ELR (cell line): ENCODE data around the gene PTPRK.
A peak's percentile ranks its signal among the peaks of the same experiment; 100 is the strongest.

Source experiments
- DNase-seq: peaks from one replicate; pipeline ENCODE4 v3.0.0-alpha.2; 2015; ENCODE audit warnings: low read depth

Gene PTPRK

GRCh38 chr6:128389820-128390534, 130.4 kb downstream of the PTPRK start:
- no peak for DNase-seq

DNA sequence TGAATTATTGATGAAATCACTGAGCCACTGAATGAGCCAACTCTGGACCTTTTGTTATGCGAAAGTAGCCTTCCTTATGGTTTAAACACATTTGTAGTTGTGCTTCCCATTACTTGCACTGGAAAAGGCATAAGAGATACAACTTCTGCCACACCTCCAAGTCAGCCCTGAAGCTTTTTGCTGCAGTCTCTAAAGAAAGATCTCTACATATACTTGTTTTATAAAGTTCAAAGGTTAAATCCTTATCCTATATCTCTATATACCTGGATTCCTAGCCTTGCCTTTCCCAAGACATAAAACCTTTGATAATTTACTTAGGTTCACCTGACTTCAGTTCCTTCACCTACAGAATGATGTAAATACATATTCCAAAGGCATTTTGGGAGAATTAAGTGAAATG, 132.0 kb downstream of the PTPRK start:
- no peak for DNase-seq

DNA sequence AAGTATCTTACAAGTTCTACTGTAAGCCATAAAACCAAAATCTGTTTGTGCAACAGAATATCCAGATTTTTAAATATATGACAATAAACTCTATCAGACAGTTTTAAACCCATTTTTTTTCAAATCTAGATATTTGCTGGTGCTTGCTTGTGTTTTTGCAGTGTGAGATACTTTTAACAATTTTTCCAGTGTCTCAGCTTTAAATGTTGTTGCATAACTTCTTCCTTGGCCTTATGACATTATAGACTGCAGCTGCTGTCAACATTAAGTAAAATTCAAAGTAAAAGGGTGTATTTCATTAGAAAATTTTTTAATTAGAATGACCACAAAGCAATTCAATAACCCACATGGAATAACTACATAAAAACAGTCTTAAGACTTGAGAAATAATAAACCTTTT, 139.5 kb downstream of the PTPRK start:
- DNase-seq: no peak

GRCh38 chr6:128379577-128379976, 140.8 kb downstream of the PTPRK start:
- no peak for DNase-seq

DNA sequence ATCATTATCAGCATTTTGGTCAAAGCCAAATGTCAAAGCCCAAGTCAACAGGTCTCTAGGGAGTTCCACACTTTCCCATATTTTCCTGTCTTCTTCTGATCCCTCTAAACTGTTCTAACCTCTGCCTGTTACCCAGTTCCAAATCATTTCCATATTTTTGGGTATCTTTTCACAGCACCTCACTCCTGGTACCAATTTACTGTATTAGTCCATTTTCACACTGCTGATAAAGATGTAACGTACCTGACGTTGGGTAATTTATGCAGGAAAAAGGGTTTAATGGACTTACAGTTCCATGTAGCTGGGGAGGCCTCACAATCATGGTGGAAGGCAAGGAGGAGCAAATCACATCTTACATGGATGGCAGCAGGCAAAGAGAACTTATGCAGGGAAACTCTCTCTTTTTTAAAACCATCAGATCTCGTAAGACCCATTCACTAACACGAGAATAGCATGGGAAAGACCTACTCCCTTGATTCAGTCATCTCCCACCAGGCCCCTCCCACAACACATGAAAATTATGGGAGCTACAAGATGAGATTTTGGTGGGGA, 143.4 kb downstream of the PTPRK start:
- DNase-seq: no peak

DNA sequence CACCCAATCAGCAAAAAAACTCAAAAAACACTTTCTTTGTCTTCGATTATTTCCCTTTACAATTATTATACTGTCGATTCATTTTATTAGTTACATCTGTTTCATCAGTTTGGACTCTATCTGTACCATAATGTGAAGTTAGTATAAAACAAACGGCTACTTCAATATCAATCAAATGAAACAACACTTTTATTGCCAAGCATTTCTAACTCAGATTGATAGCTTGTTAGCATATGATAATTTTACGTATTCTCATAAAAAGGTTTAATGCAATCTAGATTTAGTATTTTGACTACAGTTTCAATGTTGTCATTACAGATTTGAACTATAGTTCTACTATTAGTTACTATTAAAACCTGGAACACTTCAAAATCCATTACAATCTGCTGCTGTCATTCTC, 149.3 kb downstream of the PTPRK start:
- DNase-seq: no peak

- DNase-seq: peak; percentile 66
Observed at GRCh38 chr6:128370072-128370471, 150.3 kb downstream of the PTPRK start.

DNA sequence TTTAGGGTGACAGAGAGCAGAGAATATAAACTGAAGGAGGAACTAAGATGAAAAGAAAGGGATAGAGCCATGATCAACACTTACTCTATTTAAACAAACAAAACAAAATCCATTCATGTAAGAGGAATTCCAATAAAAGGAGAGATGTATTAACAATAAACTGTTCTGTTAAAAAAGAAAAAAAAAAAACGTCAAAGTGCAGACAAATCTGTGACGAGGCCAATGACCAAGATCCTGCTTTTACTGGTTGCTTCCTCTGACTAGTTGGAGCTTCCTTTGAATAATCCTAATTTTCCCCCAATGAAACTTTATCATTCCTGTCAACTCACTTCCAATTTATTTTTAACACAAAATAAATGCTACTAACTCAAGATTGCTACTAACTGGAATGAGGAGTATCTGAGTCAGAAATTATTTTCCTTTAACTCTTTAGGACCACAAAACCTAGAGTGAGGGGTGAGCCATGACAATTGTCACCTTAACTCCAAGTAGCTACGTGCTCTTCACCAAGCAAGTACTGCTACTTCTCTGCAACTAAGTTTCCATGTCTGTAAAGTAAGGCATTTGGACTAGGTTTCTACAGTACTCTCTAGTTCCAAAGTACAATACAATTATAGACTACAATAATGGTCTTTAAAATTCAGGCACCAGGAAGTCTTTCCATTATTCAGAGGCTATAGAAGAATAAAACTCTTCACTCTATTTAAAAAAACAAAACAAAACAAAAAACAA, 152.0 kb downstream of the PTPRK start:
- DNase-seq: peak; percentile 56

- no peak for DNase-seq
Observed at GRCh38 chr6:128367437-128367836, 153.0 kb downstream of the PTPRK start.

- no peak for DNase-seq
Observed at GRCh38 chr6:128365520-128366160, 154.8 kb downstream of the PTPRK start.

DNA sequence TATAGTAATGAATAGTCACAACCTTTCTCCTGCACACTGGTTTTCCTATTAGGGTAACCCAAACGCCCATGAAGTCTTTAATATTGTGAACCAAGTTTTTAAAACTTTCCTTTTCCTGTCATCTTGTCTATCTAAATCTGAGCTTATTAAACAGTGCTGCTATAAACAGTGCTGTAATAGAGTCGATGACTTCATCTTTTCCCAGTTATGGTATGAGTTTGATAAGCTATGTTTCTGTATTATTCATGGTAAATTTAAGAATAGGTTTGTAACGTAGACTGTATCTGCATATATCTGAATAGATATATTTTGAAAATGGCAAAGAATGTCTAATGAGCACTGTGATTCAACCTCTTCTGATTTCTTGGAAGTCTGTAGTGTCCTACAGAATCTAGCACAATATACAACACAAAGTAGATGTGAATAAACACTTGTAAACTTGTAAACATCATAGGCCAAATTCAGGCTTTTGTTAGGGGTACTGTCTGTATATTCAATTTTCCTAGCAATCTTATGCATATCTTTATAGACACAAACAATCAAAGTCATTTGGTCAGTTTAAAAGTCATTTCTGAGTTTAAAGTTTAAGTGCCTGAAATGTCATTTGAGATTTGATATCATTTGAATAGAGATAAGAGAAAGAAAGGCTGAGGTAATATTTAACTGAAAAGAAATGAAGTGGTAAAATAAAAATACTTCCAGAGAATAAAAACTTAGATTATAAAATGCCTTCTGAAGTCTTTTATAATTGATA, 155.5 kb downstream of the PTPRK start:
- no peak for DNase-seq

DNA sequence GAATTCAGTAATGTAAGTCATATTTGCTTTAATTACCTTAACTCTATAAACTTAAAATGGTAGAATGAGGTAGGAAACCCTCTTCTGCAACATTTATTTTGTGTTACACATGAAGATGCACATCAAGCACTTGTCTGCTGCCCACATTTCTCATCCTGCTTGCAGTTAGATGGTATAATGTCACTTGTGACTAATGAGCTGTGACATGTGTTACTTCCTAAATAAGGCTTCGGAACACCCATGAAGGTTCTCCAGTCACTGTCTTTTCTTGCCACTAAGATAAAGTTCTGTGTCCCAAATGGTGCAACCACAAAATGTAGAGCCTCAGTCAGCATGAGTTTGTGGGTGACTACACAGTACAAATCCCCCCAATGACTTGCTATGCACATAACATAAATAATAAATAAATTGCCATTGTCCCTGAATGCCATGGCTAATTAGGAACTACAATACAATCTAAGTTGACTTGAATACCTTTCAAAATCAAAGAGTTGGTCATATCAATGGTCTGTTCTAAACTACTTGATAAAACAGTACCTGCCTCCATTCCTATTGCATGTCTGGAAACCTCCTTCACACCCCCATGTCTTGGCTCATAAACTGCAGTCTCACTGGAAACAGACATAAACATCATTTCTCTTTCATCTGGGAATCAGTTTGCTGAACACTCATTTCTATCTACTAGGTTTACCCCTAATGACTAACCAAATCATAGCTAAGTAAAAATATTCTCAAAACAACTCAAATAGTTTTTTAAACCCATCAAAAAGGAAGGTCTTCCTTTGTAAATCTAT, 157.2 kb downstream of the PTPRK start:
- no peak for DNase-seq

- no peak for DNase-seq
Observed at GRCh38 chr6:128361378-128361777, 159.0 kb downstream of the PTPRK start.

DNA sequence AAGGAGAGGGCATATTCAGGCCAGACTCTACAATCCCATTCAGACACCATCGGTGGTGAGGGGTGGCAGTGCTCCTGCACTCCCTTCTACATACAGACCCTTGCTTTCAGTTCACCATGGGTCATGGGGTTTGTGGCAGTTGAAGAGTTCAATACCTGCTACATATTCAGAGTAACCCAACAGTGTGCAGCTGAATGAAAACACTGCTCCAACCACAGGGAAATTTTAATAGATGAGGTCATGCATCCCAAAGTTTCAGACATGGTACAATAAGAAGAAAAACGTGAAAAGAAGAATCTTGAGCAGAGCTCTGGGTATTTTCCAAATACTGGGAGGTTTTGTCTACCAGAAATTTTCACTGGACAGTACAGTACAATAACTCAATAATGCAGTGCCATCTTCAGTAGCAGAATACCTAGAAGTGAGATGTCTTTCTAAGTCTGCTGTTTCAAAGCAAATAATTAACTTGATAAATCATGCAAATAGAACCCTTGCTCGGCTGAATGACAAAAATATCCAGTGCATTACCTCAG, 162.1 kb downstream of the PTPRK start:
- DNase-seq: no peak

GRCh38 chr6:128357392-128358130, 162.8 kb downstream of the PTPRK start:
- DNase-seq: no peak

- no peak for DNase-seq
Observed at GRCh38 chr6:128352366-128352765, 168.0 kb downstream of the PTPRK start.

- DNase-seq: no peak
Observed at GRCh38 chr6:128351255-128351514, 169.2 kb downstream of the PTPRK start.

DNA sequence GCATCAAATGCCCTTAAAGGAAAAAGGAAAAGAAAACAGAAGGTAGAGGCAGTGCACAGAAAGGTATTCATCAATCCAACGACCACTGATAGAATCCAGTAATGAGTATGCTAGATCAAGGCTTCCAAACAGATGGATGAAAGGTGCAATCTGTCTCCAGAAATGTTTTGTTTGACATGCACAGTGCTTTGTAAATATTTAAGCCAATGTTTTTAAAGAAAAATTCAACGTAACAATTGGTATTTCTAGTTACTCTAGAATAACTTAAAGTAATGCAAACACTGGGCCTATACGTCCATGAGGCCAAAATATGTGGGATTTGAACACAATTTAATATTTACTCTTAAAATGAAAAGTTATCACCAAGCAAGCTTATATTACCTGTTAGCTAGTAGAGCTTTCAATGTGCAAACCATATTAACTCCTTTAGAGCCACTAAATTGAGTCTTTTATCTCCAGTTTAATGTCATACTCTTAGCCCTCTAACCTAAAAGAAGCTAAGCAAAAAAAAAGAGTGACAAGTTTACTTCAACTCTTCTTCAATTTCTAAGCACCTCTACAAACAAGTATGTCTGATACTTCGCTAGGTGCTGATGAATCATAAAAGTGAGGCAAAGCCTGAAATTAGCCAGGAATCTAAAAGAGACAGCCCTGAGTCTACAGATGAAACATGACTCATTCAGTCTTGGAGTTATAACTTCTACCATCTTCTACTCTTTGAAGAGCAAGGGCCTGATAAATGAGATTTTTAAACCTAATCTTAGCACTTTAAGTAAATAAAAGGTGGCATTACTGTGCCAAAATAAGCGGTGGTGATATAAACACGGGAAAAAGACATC, 169.8 kb downstream of the PTPRK start:
- peak; percentile 65 for DNase-seq

- DNase-seq: no peak
Observed at GRCh38 chr6:128347123-128347522, 173.3 kb downstream of the PTPRK start.

DNA sequence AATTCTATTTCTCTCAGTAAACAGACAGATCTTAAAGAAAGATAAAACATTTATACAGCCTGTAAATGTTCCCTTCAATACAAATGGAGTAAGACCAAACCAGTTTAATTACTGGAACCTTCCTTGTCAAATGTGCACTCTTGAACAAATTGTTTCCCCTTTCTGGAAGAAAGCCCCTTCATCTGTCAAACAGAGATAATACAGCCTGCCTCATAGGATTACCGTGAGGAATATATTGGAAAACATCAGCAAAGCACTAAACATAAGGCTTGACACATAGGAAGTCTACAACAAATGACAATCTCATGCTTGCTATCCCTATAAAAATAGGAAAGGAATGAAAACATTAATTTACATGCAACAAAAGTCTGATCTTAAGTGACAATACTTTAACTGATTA, 173.8 kb downstream of the PTPRK start:
- no peak for DNase-seq
